ENCODE measurements around the gene AP1B1.

GRCh38 chr22:29277927-29278326, 110.4 kb downstream of the AP1B1 start:
- TF ChIP-seq CTCF (IDR thresholded peaks at IDR 0.05): no peak
- no peak for TF ChIP-seq POLR2AphosphoS5 (IDR thresholded peaks at IDR 0.05)

Measured in breast epithelium (tissue), 3 donors.